Glomerular visceral epithelial cell (primary cell): Measurements from ENCODE around the gene ABLIM1.

ENCODE experiments used
- DNase-seq: peaks from one replicate; pipeline ENCODE4 v3.0.0-alpha.2; 2016; ENCODE audit errors: extremely low spot score

Gene ABLIM1

DNA sequence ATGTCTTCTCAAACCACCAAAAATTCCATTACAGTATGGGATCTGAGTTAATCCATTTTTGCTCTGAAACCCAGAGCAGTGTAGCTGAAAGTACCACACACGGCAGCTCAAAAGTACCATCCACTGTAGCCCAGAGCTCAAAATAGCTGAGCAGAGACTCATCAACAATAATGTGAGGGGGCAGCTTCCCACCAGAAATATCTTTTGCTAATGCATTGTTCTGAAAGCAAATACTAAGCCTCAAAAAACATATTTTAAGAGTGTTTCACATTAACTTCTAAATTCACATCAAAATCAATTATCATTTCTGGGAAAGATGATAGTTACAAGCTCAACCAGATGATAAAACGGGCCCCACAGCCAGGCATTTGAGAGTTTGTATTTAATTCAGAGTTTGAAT is 73.7 kb downstream of the ABLIM1 start:
- no peak for DNase-seq

GRCh38 chr10:114581071-114581470 is 77.0 kb downstream of the ABLIM1 start:
- no peak for DNase-seq

- peak; percentile 42 for DNase-seq
These were observed 80.9 kb downstream of the ABLIM1 start for GRCh38 chr10:114577133-114577532.

DNA sequence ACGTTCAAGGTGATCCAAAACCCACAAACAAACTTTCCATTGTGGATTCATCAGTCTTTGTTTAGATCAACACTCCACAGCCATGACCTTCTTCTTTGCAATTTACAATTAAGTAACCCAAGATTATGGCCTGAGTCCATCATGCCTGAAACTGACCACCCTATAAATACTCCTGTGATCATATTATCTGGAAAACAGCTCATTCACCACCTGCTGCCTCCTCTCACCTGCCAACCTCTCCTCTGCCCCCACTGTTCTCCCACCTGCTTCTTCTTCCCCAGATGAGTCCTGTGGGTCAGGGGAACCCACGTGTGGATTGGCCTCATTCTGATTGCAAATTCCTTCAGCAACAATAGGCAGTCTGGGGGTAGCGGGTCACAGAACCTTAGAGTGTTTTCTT is 81.4 kb downstream of the ABLIM1 start:
- DNase-seq: no peak

DNA sequence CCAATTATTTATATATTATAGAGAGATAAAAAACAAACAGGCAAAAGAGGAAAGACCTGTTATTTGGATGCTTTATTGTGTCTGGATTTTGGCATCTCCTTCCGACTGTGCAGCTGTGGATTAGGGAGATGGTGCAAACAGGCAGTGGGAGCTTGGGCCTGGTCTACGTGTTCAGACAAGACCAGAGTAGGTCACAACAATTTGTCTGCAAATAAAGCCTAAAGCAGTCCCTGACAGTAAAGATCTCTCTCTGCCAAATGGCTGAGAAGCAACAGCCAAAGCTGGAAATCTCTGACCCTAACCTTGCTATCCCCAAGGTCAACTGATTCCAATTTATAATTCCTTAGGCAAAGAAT is 82.0 kb downstream of the ABLIM1 start:
- DNase-seq: no peak

DNA sequence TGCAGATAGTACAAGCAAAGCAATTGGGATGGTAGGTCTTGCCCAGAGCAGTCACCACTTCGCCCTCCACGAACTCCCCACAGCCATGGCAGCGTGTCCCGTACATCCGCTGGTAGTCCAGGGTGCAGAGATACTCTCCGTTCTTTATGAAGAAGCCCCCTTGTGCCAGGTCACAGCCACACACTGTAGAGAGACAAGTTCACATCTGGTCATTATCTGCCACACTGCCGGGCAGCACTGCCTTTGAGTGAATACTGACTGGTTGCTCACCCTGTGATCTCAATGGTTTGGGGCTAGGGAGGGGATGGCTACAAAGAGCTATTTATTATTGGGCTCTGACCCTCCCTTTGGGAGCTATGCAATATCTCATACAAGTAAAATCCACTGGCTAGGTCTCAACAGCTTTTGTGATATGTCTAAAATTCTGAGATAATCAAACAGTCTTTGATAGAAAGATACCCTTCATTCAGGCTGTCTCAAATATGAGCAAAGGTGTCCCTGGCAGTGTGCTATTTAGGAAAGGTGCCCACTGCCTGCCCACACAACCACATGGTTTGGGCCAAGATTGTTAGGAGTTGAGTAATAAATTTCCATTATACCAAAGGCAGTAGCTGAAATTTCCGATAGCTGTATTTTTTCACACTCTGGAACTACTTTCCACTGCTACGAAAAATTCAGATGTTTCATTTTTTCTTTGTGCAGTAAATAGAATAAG is 82.5 kb downstream of the ABLIM1 start:
- no peak for DNase-seq

GRCh38 chr10:114573330-114574045 is 84.6 kb downstream of the ABLIM1 start:
- DNase-seq: no peak

DNA sequence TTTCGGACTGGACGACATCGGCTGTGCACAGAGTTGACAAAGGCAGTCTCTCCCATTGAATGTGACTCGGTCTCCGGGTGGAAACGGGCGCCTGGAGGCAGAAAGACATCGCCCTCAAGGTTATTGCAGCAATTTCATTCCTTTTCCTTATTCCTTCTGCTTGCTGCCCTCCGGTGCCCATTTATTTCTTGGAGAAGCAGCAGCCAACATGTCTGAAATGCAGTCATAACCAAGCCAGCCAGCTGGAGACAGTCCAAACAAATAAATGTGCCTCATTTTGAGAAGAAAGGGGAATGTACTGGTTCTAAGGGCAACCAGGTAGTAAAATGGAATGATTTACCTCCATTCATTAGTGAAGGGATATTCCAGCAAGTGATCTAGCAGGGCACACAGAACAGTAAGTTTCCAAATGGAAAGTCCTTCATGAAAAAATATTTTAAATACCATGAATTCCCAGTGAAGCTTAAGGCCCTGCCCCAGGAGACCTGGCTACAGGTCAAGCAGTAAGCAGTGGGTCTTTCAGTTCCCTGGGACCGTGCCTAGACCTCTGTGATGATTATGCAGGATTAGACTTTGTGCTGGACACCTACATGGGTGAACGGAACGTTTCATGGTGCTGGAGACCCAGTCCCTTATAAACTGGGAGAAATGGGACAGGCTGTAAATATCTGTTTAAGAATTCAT is 86.6 kb downstream of the ABLIM1 start:
- no peak for DNase-seq

- no peak for DNase-seq
These were observed 92.0 kb downstream of the ABLIM1 start for GRCh38 chr10:114566064-114566463.

DNA sequence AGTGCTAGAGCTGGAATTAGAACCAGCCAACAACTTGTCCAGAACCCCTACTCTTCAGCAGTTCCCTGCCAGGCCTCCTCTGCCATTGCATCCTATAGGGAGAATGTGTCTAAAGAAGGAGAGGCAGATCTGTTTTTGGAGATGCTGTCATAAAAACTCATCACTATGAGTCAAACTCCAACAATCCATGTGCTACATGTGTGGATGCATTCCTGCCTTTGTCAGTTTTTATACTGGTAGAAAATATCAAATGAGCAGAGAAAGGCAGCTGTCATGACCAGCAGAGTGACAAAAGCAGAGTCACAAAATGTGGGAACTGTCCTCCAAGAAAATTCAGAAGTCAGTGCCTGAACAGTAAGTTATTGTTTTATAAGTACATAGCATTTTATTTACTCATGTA is 93.0 kb downstream of the ABLIM1 start:
- no peak for DNase-seq

DNA sequence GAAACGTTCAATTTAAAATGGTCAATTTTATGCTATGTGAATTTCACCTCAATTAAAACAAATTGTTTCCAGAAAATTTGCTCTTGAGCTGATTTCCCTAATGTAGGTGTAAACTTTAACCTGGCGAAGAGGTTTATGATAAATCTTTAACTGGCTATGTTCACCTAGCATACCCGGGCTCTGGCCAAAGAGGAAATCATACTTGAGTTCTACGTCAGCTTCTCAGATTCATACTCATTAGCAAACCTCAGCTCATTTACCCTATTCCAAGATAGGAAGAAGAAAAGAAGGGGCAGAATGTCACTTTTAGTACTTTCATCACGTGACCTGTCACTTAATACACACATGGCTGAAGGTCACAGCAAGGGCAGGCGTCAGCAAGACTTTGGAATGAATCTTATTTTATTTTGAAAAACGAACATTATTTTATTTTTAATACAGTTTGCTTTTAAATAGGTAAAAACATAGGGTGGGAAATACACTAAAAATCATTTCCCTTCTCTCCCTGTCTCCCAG is 97.0 kb downstream of the ABLIM1 start:
- DNase-seq: no peak

- DNase-seq: no peak
These were observed 97.9 kb downstream of the ABLIM1 start for GRCh38 chr10:114560144-114560543.

- DNase-seq: no peak
These were observed 98.4 kb downstream of the ABLIM1 start for GRCh38 chr10:114559636-114560035.

DNA sequence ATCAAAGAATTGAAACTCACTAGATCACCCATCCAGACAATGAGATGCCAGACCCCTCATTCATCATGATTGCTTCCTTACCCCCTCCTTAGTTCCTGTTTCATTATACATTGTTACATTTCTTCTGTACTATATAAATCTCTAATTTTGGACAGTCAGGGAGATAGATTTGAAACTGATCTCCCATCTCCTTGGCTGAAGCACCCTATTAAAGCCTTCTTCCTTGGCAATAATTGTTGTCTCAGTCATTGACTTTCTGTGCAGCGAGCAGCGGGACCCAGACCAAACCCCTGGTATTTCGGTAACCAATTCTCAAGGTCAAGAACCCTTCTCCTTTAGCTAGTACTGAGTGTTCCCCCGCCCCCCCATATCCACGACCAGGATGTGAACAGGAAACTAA is 100.2 kb downstream of the ABLIM1 start:
- DNase-seq: no peak

GRCh38 chr10:114556236-114557122 is 101.6 kb downstream of the ABLIM1 start:
- no peak for DNase-seq

- DNase-seq: no peak
These were observed 104.6 kb downstream of the ABLIM1 start for GRCh38 chr10:114553436-114553835.

- DNase-seq: no peak
These were observed 106.0 kb downstream of the ABLIM1 start for GRCh38 chr10:114552050-114552449.

GRCh38 chr10:114551636-114551972 is 106.5 kb downstream of the ABLIM1 start:
- no peak for DNase-seq

DNA sequence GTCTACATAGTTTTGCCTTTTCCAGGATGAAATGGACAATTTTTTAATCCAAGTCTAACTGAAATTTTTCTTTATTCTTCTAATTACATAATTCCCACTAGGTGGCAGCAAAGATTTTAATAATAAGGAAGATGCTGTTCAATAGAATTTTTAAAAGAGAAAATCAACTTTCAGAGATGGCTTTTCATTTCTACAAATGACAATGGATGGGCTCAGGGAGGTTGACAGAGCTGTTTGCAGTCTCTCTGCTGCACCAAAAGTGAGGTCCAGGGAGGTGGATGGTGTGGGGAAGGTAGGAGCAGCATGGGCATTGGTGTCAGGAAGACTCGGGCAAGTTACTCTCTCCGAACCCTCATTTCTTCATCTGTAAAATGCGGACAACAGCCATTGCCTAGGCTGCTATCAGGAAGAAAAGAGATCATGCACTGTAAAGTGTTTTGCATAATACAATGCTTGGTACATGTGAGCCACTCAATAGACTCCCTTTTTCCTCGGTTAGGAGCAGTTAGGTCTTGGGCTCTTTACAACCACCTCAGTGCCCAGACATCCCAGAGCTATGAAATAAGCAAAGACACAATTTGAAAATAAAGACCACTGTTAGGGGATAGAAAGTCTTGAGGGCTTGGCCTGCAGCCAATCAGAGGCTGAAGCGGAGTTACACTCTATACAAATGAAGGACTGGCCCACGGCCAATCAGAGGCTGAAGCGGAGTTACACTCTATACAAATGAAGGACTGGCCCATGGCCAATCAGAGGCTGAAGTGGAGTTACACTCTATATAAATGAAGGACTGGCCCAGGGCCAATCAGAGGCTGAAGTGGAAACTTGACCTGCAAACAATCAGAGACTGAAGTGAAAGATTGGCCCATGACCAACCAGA is 107.1 kb downstream of the ABLIM1 start:
- DNase-seq: peak; percentile 24

DNA sequence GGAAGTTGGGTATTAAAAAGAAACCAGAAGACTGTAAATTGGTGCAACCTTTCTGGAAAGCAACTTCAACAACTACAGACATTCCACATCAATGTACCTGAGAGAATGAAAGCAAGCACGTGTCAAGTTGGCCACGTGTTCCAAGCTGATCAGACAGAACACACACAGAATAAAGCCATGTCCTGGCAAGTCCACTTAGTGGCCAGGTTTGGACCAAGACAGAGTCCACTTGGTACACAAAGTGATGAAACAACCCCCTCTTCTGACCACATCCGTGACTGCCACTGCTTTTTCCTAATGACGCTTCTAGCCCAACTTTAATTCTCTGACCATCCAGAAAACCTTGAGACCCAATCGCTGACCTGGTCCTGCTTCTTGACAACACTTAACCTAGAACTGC is 109.4 kb downstream of the ABLIM1 start:
- peak; percentile 35 for DNase-seq

- no peak for DNase-seq
These were observed 110.6 kb downstream of the ABLIM1 start for GRCh38 chr10:114547514-114547913.
